ENCODE results near the gene OR6P1. TPM values are rescaled to one million over a fixed set of nuclear protein-coding genes. Genes with fewer than 3 reads are reported as not detected.

OR6P1 gene
- total and polyA plus RNA-seq, 2 donors (not counting 1 experiment from before 2014, with no cell fraction given) = not detected

DNA sequence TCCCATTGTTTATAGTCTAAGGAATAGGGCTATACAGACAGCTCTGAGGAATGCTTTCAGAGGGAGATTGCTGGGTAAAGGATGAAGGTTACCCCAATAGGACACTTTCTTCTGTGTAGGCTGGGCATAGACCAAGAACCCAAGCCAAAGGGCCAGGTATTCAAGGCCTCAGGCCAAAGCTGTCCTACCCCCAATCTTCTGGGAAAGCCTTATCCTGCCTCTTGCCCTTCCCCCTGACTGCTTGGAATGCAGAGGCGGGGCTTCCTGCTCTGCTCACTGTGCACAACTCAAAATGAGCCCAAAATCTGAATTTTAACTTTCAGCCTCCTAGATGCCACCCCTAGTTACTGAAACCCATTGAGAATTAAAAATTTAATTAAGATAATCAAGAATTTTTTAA lies 36.9 kb upstream of the OR6P1 start:
- no peaks in the 10 kb centered on the region for H3K79me2 ChIP-seq (ENCODE audit: control insufficient read depth, insufficient read depth, low read length)
- H3K4me1 ChIP-seq (ENCODE audit: control insufficient read depth, extremely low read depth, insufficient read depth, low read length) = no peaks in the 10 kb centered on the region
- no peak overlapping the region for H3K4me2 ChIP-seq (ENCODE audit: extremely low read depth, insufficient read depth, low read length)
- no peak overlapping the region for H3K27ac ChIP-seq (ENCODE audit: insufficient read depth, low read length)
- H3K4me3 ChIP-seq (replicated peaks in 1 of 4; ENCODE audit: control extremely low read depth in 1 of 4, insufficient read depth in 1 of 4, low read depth in 3 of 4, low read length in 4 of 4) = no peak overlapping the region
- no peak overlapping the region for H3K9ac ChIP-seq (ENCODE audit: insufficient read depth, low read length)
- no peak overlapping the region for H2AFZ ChIP-seq (ENCODE audit: low read length)
- no peak for TF ChIP-seq EZH2 (IDR thresholded peaks at IDR 0.05; ENCODE audit: low read length, missing control alignments)
- TF ChIP-seq, protein P1, sequence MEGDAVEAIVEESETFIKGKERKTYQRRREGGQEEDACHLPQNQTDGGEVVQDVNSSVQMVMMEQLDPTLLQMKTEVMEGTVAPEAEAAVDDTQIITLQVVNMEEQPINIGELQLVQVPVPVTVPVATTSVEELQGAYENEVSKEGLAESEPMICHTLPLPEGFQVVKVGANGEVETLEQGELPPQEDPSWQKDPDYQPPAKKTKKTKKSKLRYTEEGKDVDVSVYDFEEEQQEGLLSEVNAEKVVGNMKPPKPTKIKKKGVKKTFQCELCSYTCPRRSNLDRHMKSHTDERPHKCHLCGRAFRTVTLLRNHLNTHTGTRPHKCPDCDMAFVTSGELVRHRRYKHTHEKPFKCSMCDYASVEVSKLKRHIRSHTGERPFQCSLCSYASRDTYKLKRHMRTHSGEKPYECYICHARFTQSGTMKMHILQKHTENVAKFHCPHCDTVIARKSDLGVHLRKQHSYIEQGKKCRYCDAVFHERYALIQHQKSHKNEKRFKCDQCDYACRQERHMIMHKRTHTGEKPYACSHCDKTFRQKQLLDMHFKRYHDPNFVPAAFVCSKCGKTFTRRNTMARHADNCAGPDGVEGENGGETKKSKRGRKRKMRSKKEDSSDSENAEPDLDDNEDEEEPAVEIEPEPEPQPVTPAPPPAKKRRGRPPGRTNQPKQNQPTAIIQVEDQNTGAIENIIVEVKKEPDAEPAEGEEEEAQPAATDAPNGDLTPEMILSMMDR (conservative IDR thresholded peaks at IDR 0.05 in 1 of 2, IDR thresholded peaks at IDR 0.05 in 1 of 2; ENCODE audit: low read depth in 1 of 2, low read length in 2 of 2) = no peak
- H3K36me3 ChIP-seq (ENCODE audit: control insufficient read depth, insufficient read depth, low read length) = no peaks in the 10 kb centered on the region
- H4K20me1 ChIP-seq (ENCODE audit: control insufficient read depth, extremely low read depth, insufficient read depth, low read length) = no peaks in the 10 kb centered on the region
- H3K27me3 ChIP-seq (ENCODE audit: control insufficient read depth, insufficient read depth, low read length) = no peaks in the 10 kb centered on the region
- DNase-seq (ENCODE audit: low read depth in 2 of 2) = no peak
- H3K9me3 ChIP-seq (ENCODE audit: control insufficient read depth, insufficient read depth, low read depth, low read length) = no peaks in the 10 kb centered on the region

DNA sequence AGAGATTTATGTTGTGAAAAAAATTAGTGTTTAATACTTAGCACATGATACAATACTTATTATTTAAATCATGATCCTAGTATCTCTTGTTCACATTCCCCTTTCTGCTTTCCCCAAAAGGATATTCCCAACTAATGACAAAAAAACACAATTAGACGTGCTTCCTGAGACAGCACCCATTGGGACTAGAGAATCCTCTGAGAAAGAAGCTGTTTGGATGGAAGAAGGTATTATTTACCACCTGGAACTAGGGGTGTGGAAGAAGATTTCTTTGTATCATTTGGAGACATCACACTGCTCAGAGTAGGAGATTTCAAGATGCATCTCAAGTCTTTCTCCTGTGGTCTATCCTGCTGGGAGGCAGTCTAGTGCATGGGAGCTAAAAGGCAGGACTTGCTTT lies 34.6 kb upstream of the OR6P1 start, which contains the start of gene OR10Z1:
Gene OR10Z1, plus strand, starts transcription at position 301 of the 400 bp plus-strand sequence. CDS start 1,171 bp downstream, outside the sequence.
- no peaks in the 10 kb centered on the region for H3K79me2 ChIP-seq (ENCODE audit: control insufficient read depth, insufficient read depth, low read length)
- no peak within 1 kb of the TSS for H3K27ac ChIP-seq (ENCODE audit: insufficient read depth, low read length)
- no peak for DNase-seq (ENCODE audit: low read depth in 2 of 2)
- H3K9me3 ChIP-seq (ENCODE audit: control insufficient read depth, insufficient read depth, low read depth, low read length) = no peaks in the 10 kb centered on the region
- no peaks in the 10 kb centered on the region for H3K36me3 ChIP-seq (ENCODE audit: control insufficient read depth, insufficient read depth, low read length)
- no peak within 1 kb of the TSS for H2AFZ ChIP-seq (ENCODE audit: low read length)
- H3K9ac ChIP-seq (ENCODE audit: insufficient read depth, low read length) = no peak within 1 kb of the TSS
- H4K20me1 ChIP-seq (ENCODE audit: control insufficient read depth, extremely low read depth, insufficient read depth, low read length) = no peaks in the 10 kb centered on the region
- no peak within 1 kb of the TSS for H3K4me2 ChIP-seq (ENCODE audit: extremely low read depth, insufficient read depth, low read length)
- H3K27me3 ChIP-seq (ENCODE audit: control insufficient read depth, insufficient read depth, low read length) = no peaks in the 10 kb centered on the region
- no peaks in the 10 kb centered on the region for H3K4me1 ChIP-seq (ENCODE audit: control insufficient read depth, extremely low read depth, insufficient read depth, low read length)
- no peak within 1 kb of the TSS for H3K4me3 ChIP-seq (replicated peaks in 1 of 4; ENCODE audit: control extremely low read depth in 1 of 4, insufficient read depth in 1 of 4, low read depth in 3 of 4, low read length in 4 of 4)
- no peak for TF ChIP-seq EZH2 (IDR thresholded peaks at IDR 0.05; ENCODE audit: low read length, missing control alignments)
- TF ChIP-seq, protein P1 (conservative IDR thresholded peaks at IDR 0.05 in 1 of 2, IDR thresholded peaks at IDR 0.05 in 1 of 2; ENCODE audit: low read depth in 1 of 2, low read length in 2 of 2) = no peak

DNA sequence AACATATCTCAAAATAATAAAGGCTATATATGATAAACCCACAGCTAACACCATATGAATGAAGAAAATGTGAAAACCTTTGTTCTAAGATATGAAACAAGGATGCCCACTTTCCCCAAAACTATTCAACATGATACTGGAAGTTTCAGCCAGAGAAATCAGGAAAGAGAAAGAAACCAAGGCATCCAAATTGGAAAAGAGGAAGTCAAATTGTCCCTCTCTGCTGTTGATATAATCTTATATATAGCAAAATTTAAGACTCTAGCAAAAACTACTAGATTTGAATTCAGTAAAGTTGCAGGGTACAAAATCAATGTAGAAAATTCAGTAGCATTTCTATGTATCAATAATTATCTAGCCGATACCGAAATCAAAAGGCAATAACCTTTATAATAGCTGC lies 30.4 kb upstream of the OR6P1 start:
- H3K9me3 ChIP-seq (ENCODE audit: control insufficient read depth, insufficient read depth, low read depth, low read length) = no peaks in the 10 kb centered on the region
- H4K20me1 ChIP-seq (ENCODE audit: control insufficient read depth, extremely low read depth, insufficient read depth, low read length) = no peaks in the 10 kb centered on the region
- H3K27ac ChIP-seq (ENCODE audit: insufficient read depth, low read length) = no peak overlapping the region
- H2AFZ ChIP-seq (ENCODE audit: low read length) = no peak overlapping the region
- no peaks in the 10 kb centered on the region for H3K27me3 ChIP-seq (ENCODE audit: control insufficient read depth, insufficient read depth, low read length)
- TF ChIP-seq, protein P1 (conservative IDR thresholded peaks at IDR 0.05 in 1 of 2, IDR thresholded peaks at IDR 0.05 in 1 of 2; ENCODE audit: low read depth in 1 of 2, low read length in 2 of 2) = no peak
- no peak for TF ChIP-seq EZH2 (IDR thresholded peaks at IDR 0.05; ENCODE audit: low read length, missing control alignments)
- H3K36me3 ChIP-seq (ENCODE audit: control insufficient read depth, insufficient read depth, low read length) = no peaks in the 10 kb centered on the region
- H3K79me2 ChIP-seq (ENCODE audit: control insufficient read depth, insufficient read depth, low read length) = no peaks in the 10 kb centered on the region
- no peak overlapping the region for H3K4me3 ChIP-seq (replicated peaks in 1 of 4; ENCODE audit: control extremely low read depth in 1 of 4, insufficient read depth in 1 of 4, low read depth in 3 of 4, low read length in 4 of 4)
- no peak overlapping the region for H3K4me2 ChIP-seq (ENCODE audit: extremely low read depth, insufficient read depth, low read length)
- DNase-seq (ENCODE audit: low read depth in 2 of 2) = no peak
- no peak overlapping the region for H3K9ac ChIP-seq (ENCODE audit: insufficient read depth, low read length)
- H3K4me1 ChIP-seq (ENCODE audit: control insufficient read depth, extremely low read depth, insufficient read depth, low read length) = no peaks in the 10 kb centered on the region
